Measurements from ENCODE around the gene OR1J1.

Gene OR1J1

DNA sequence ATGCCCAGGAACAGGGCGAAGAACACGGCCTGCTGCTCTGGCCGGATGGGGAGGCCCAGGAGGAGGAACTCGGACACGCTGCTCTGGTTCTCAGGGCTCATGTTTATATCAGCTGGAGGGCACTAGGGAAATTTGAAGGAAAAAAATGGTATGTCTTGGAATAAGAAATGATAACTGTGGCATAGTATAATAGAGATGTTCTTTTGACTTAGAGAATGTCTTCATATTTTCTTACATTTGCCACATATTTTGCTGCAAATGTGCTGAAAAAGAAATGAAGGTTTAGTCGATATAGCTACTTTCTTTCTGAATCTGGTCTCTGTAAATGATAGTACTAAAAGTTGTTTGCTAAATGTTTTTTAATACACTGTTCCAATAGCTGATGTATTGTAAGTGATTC is at the start of gene OR1J1:
Gene OR1J1, minus strand, starts transcription at position 101 of the 400 bp plus-strand sequence. Its CDS starts 0 bp downstream, at position 101.
- no peak for DNase-seq

DNA sequence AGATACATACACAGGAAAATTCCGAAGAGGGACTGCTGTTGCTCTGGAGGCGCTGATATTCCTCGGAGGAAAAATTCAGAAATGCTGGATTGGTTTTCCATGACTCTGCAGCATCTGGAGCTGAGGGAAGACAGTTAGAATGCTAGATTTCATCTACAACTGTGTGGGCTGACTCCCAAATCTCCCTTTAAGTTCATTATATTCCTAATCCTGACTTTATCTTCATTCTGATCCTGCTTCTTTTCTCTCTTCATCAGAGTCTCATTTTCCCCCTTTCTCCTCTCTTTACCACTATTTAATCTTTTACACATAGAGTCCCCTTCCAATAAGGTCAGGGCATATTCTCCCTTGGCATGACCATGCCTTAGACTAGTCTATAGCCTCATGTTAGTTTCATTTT is 49.5 kb upstream of the OR1J1 start, which contains the start of gene OR1N1:
Gene OR1N1, minus strand, starts transcription at position 101 of the 400 bp plus-strand sequence. Its CDS starts 0 bp downstream, at position 101.
- DNase-seq = no peak

GRCh38 chr9:122526602-122527001 is 48.9 kb upstream of the OR1J1 start:
- DNase-seq = no peak

GRCh38 chr9:122519376-122519775 is 41.6 kb upstream of the OR1J1 start:
- DNase-seq = no peak

DNA sequence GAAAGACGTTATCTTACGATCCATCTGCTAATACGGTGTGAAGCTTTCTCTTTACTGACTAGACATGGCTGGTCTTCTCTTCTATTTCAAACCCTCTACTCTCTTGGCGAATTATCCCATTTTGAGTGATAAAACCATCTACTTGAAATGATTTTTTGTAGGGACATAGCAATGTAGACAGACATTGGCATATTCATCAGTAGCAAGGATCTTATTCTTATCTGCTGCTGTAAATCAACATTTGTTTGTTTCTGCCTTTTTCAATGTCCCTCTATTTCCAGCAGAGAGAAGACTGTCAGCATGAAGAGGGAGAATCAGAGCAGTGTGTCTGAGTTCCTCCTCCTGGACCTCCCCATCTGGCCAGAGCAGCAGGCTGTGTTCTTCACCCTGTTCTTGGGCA is 41.1 kb upstream of the OR1J1 start, which contains the start of gene OR1J4:
Gene OR1J4, plus strand, starts transcription at position 301 of the 400 bp plus-strand sequence. Its CDS starts 0 bp downstream, at position 301.
- DNase-seq = no peak

GRCh38 chr9:122518226-122518625 is 40.5 kb upstream of the OR1J1 start:
- DNase-seq = no peak

GRCh38 chr9:122510502-122510901 is 32.8 kb upstream of the OR1J1 start, which contains the start of gene OR1J2:
TSS of gene OR1J2 (plus strand) at chr9:122510802. CDS start at chr9:122510802, 0 bp downstream.
- no peak for DNase-seq

GRCh38 chr9:122506964-122507363 is 29.2 kb upstream of the OR1J1 start:
- no peak for DNase-seq

GRCh38 chr9:122498883-122499288 is 21.2 kb upstream of the OR1J1 start:
- no peak for DNase-seq

DNA sequence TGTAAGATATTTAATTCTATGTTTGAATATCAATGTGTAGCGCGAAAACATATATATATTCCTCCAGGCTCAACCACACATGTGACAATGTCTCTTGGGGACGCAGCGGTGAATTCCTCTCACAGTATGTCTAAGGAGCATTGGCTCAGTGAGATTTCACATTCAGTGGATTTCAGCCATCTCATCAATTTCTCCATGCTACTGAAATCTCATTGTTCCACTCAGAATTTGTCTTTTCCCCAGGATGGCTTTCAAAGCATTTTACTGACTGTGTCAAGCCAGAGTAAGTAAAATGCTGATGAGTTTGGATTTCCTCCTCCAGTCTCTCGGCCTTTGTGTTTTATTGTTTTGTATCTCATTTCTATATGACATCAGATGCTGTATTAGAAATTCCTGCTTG is 1.3 kb upstream of the OR1J1 start:
- no peak for DNase-seq

DNA sequence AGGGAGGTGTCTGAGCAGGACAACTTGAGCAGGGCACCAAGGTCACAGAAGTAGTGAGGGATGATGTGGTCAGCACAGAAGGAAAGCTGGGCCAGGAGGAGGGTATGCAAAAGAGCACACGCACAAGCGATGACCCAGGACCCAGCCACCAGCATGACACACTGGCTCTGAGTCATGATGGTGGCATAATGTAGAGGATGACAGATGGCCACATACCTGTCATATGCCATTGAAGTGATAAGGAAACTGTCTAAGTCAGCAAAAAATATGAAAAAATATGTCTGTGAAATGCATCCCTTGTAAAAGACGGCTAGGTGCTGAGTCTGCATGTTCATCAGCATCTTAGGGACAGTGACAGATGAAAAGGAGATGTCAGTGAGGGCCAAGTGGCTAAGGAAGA is 380 bp downstream of the OR1J1 start:
- no peak for DNase-seq

DNA sequence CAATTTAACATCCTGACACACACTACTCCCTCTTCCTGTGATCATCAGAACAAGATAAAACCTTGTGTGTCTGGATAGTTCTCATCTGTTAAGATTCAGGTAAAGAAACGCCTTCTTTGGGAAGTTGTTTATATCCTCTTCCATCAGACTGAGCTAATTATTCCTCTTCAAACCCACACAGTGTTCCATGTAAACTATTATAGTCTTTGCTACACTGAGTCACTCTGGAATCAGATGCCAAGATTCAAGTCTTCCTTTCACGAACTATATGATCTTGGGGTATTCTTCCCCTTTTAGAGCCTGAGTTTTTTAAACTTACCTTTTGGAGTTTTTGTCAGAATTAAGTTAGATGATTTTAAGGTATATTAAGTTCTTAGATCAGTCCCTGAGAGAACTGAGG is 2.0 kb downstream of the OR1J1 start:
- no peak for DNase-seq

DNA sequence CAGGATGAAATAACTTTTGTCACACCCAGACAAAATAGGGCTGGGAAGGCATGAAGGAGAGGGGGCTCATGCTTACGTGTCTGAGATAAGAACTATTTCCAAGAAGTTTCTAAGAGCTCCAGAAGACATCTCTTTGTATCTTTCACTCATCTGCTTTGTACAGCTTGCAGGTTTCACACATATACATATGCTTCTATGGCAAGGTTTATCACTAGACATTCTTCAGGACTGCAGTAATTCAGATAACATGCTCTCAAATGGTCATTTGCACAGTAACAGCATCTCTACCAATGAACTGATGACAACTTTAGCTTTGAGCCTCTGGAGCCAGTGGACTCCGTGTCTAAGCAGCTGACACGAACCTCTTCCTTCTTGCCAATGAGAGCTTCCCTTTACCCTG is 3.2 kb downstream of the OR1J1 start:
- no peak for DNase-seq

DNA sequence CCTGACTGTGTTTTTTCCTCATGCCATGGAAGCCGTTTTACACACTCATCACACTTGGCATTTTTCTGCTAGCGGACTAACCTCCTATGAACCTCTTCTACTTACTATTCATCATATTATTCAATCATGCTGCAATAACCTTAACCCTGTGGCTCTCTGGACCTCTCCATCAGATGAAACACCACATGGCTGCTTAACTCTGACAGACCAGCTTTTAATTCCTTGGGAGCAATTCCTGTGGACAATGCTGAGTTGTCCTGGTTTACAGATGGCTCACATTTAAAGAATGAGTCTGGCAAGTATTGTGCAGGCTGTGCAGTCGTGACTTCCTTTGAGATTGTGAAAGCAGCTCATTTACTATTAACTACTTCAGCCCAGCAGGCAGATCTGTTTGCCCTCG is 9.0 kb downstream of the OR1J1 start:
- no peak for DNase-seq

- DNase-seq = no peak
Measured at GRCh38 chr9:122466456-122466855, 11.3 kb downstream of the OR1J1 start.

- peak; percentile 30 for DNase-seq
Measured at GRCh38 chr9:122464633-122465567, 12.8 kb downstream of the OR1J1 start.

GRCh38 chr9:122463828-122464632 is 13.7 kb downstream of the OR1J1 start:
- DNase-seq = no peak

DNA sequence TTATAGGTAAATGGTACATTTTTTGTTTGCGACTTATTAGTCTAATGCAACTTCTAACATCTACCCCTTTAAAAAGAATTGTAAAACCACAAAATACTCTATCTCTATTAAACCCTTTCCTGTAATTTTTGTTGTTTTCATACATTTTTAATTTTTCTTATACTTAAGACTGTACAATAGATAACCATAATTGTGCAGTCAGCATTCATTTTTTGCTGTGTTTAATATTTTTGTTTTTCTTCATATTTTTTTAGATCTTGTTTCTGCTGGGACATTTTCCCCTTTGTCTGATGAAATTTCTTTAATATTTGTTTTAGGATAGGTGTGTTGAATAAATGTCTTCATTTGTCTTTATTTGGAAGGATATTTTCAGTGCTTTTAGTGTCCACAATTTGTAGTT is 19.9 kb downstream of the OR1J1 start:
- no peak for DNase-seq

- no peak for DNase-seq
Measured at GRCh38 chr9:122456123-122456522, 21.6 kb downstream of the OR1J1 start.

DNA sequence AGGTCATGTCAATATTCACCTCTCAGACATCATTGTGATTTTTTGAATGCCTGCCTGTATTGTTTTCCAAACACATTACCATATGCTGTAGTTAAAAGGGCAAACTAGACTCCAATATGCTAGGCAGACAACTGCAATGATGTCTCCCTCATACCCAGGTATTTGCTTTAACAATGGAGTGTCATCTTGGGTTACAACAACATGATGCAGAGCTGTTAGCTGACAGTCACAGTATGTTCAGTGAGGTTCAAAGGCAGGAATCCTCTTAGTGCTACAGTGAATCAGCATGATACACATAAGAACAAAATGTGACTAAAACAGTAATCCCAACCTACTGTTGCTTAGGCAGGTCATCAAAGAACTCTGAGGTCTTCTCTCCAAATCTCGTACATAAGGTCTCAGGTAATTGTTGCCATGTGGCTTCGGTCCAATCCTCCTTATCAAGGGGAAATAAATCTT is 24.0 kb downstream of the OR1J1 start:
- no peak for DNase-seq

GRCh38 chr9:122446819-122447484 is 30.8 kb downstream of the OR1J1 start:
- no peak for DNase-seq

DNA sequence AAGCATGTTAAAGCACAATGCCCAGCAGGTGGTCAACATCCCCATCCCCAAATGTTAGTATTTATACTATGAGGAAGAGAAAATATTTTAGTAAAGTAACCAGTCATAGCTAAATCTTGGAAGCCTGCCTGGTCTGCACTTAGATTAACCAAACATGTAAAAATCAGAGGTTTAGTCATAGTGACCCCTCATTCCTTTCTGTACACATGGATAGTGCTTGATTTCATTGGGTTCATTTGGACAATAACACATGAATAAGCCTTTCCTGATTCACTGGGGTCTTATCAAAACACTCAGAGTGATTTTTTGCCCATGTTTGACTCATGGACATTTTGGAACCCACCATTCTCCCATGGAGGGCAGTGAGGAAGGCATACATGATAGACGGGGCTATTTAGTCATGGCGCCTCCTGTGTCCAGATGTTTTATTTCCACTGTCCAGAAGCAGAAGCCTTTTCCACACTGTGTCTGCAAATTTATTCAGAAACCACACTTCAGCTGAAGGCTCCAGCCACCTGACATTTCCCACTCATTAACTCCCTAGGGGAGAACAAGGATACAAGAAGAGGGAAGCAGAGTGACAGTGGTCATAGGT is 32.5 kb downstream of the OR1J1 start:
- no peak for DNase-seq
